Testis (tissue), 2 donors: ENCODE measurements around the gene EVA1B.

Experiments
- POLR2A ChIP-seq: fragments of 450-650 bp; IDR thresholded peaks from one replicate; pipeline ENCODE4 v1.6.1; 2017; ENCODE audit warnings: antibody characterized with exemption, mild to moderate bottlenecking, moderate library complexity
- TF ChIP-seq, protein P1 (sequence below), 3 experiments: fragments of 450-650 bp in 2 of 3; fragments of 200-600 bp in 1 of 3; sonication (generic) in 1 of 3; IDR thresholded peaks; one replicate each; pipeline ENCODE4 v1.5.1; 2016 to 2019; ENCODE audit warnings: antibody characterized with exemption in 3 of 3, mild to moderate bottlenecking in 2 of 3, moderate library complexity in 1 of 3

DNA sequence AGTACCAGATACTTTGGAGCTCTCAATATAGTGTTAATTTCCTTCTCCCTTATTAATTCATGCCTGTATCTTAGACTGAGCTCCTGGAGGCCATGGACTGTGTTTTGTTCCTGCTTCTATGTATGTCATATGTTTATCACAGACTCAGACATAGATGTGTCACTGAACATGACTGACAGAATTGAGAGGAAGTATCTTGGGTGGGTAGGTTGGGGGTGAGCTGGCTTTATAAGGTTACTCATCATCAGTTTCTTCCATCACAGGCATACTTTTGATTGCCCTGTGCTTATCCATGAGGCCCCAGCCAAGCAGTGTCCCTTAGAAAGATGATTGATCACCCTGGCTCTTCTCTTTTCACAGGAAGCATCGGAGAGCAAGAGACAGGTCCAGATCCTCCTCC is 22.9 kb downstream of the EVA1B start:
- TF ChIP-seq, protein P1, sequence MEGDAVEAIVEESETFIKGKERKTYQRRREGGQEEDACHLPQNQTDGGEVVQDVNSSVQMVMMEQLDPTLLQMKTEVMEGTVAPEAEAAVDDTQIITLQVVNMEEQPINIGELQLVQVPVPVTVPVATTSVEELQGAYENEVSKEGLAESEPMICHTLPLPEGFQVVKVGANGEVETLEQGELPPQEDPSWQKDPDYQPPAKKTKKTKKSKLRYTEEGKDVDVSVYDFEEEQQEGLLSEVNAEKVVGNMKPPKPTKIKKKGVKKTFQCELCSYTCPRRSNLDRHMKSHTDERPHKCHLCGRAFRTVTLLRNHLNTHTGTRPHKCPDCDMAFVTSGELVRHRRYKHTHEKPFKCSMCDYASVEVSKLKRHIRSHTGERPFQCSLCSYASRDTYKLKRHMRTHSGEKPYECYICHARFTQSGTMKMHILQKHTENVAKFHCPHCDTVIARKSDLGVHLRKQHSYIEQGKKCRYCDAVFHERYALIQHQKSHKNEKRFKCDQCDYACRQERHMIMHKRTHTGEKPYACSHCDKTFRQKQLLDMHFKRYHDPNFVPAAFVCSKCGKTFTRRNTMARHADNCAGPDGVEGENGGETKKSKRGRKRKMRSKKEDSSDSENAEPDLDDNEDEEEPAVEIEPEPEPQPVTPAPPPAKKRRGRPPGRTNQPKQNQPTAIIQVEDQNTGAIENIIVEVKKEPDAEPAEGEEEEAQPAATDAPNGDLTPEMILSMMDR (IDR thresholded peaks at IDR 0.05) = no peak
- TF ChIP-seq POLR2A = no peak
